Measurements from ENCODE around the gene UBE2N.

Gene UBE2N

DNA sequence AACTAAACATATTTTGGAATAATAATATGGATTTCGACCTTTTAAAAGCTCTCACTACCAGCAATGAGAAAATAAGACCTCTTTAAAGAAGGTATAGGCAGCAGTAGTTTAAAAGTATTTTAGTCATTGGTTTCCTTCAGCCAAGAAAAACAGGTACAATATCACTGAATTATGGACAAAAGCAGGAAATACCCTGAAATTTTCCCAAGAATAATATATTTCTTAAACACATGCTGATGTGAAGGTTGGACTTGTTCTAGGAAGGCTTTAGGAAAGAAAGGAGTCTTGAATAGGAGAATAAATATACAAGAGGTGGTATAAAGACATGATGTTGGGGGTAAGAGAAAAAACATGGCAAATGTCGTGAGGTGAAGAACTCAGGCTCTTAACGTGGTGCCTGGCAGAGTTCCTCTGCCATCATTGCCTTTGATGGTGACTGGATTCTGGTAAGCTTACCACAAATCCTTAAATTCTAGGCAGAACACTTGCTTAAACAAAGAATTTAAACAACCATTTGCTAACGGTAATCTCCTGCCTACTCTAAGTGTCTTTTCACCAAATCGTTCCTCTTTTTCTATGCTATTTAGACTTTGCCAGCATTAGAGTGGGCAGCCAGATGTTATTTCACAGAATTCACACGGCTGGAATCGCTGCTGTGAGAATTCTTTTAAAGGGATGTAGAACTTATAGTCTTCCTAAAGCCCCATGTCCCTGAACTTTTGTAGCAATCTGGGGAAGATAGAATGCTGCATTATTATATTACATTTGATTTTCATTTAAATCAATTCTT is 75.9 kb downstream of the UBE2N start:
- H3K27me3 Mint-ChIP-seq = no peaks in the 10 kb centered on the region
- no peak overlapping the region for H3K27ac Mint-ChIP-seq (ENCODE audit: low read depth)

DNA sequence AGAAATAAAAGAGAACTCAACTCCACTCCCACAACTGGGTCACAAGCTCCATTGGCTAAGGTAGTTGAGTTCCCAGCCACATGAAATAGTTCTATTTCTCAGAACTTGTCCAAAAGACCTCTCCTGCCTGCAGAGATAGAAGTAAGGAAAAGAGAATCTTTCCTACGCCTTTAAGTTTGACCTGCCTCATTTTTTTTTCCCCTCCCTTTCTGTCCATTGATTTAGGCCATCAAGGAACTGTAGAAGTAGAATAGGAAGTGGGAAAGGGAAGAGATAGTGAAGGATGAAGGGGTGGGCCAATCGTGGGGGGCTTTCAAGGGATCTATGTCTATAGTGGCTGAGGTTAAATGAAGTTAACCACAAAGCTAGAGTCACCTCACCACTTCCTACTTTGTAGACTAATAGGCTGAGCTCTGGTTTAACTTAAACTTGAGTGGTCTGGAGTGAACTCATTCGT is 77.9 kb downstream of the UBE2N start:
- Mint-ChIP-seq H3K9me3 (no peaks in the 10 kb centered on the region), H3K36me3 (ENCODE audit: insufficient read depth) (no peaks in the 10 kb centered on the region), H3K27me3 (no peaks in the 10 kb centered on the region), H3K4me3 (no peak overlapping the region), H3K4me1 (peaks cover 15% of the 10 kb centered on the region), H3K27ac (ENCODE audit: low read depth) (no peak overlapping the region)
- peak; percentile 82 for ATAC-seq (replicated peaks; ENCODE audit: extremely low read depth, poor library complexity, severe bottlenecking)
- DNase-seq (ENCODE audit: low spot score in 2 of 2) = no peak

More for the DNA sequence above, 75.9 kb downstream of the UBE2N start:
- Mint-ChIP-seq H3K4me3 (no peak overlapping the region), H3K4me1 (peaks cover 15% of the 10 kb centered on the region), H3K36me3 (ENCODE audit: insufficient read depth) (no peaks in the 10 kb centered on the region), H3K9me3 (no peaks in the 10 kb centered on the region)
- DNase-seq (ENCODE audit: low spot score in 2 of 2) = no peak
- no peak for ATAC-seq (replicated peaks; ENCODE audit: extremely low read depth, poor library complexity, severe bottlenecking)

DNA sequence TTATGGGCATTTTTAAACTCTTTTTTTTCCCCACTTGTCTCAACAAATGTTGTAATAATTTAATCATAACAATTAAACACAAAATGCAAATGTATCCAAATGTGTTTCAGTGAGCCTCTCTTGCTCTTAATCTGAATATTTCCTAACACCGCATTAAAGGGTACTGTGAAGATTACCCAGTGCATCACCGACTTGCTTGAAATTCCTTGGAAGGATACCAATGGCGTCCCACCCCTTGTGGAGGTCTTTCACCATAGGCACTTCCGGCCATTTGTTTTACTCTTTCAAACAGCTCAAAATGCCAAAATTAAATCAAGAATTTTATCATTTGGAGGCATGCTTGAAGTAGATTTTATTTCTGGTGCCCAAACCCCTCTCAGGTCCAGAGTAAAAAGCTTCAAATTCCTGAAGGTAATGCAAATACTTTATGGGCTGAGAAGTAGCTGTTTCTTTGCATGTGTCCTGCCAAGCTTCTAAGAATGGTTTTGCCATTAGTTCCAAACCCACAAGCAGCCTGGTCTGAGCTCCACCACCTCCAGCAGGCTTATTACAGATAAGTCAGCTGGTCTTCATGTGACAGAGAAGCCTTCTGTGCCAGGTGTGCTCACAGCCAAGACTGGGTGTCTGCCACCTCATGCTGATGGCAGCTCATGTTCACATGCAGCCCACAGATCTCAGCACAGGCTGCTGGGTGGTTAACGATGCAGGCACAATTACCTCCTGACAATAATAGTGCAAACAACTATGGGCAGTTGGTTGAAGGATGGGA is 80.4 kb downstream of the UBE2N start:
- Mint-ChIP-seq H3K27ac (ENCODE audit: low read depth) (no peak overlapping the region), H3K36me3 (ENCODE audit: insufficient read depth) (no peaks in the 10 kb centered on the region), H3K27me3 (no peaks in the 10 kb centered on the region), H3K4me1 (peaks cover 15% of the 10 kb centered on the region), H3K9me3 (no peaks in the 10 kb centered on the region), H3K4me3 (no peak overlapping the region)
- ATAC-seq (replicated peaks; ENCODE audit: extremely low read depth, poor library complexity, severe bottlenecking) = no peak
- no peak for DNase-seq (ENCODE audit: low spot score in 2 of 2)

DNA sequence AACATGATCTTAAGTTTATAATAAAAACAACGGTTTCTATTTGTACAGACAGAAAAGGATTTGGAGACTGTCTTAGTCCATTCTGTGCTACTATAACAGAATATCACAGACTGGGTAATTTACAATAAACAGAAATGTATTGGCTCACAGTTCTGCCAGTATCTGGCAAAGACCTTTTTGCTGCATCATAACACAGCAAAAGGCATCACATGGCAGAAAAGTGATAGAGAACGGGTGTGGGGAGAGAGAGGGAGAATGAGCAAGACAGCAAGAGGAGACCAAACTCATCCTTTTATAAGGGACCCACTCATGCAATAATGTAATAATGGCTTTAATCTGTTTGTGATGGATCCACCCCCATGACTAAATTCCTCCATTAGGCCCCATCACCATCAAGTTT is 81.1 kb downstream of the UBE2N start:
- no peak for ATAC-seq (replicated peaks; ENCODE audit: extremely low read depth, poor library complexity, severe bottlenecking)
- Mint-ChIP-seq H3K27ac (ENCODE audit: low read depth) (no peak overlapping the region), H3K4me1 (peaks cover 15% of the 10 kb centered on the region), H3K9me3 (no peaks in the 10 kb centered on the region), H3K36me3 (ENCODE audit: insufficient read depth) (no peaks in the 10 kb centered on the region), H3K27me3 (no peaks in the 10 kb centered on the region), H3K4me3 (no peak overlapping the region)
- DNase-seq (ENCODE audit: low spot score in 2 of 2) = no peak

DNA sequence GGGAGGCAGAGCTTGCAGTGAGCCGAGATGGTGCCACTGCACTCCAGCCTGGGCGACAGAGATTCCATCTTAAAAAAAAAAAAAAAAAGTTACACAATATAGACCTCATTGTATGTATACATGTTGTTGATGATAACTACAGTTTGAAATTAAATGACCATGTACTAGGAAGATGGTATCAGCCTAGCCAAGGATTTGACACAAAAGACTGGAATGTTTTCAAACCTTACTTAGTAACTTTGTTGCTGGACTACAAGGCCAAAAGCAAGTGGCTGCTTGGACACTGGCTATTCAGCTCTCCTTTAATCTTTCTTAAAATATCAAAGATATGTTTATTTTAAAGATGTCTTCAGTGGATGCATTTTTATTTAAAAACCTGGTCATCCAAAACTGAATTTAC is 82.9 kb downstream of the UBE2N start:
- H3K36me3 Mint-ChIP-seq (ENCODE audit: insufficient read depth) = no peaks in the 10 kb centered on the region
- H3K9me3 Mint-ChIP-seq = no peaks in the 10 kb centered on the region
- no peaks in the 10 kb centered on the region for H3K27me3 Mint-ChIP-seq
- H3K27ac Mint-ChIP-seq (ENCODE audit: low read depth) = no peak overlapping the region
- ATAC-seq (replicated peaks; ENCODE audit: extremely low read depth, poor library complexity, severe bottlenecking) = no peak
- DNase-seq (ENCODE audit: low spot score in 2 of 2) = no peak
- H3K4me1 Mint-ChIP-seq = peaks cover 11% of the 10 kb centered on the region
- no peak overlapping the region for H3K4me3 Mint-ChIP-seq

DNA sequence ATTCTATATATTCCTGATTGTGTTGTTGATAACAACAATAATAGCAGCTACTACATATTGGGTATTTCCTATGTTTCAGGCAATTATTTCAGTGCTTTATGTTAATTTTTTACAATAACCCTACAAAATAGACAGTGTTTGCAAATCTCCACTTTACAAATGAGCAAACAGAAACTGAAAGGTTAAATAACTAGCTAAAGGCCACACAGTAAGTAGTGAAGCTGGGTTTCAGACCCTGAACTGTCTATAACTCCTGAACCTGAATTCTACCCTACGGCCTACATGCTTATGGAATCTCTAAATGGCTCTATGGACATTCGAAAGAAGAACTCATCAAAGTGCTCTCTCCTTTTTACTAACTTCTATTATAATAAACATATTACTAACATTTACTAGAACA is 83.7 kb downstream of the UBE2N start:
- Mint-ChIP-seq H3K27me3 (no peaks in the 10 kb centered on the region), H3K27ac (ENCODE audit: low read depth) (no peak overlapping the region), H3K36me3 (ENCODE audit: insufficient read depth) (no peaks in the 10 kb centered on the region), H3K9me3 (no peaks in the 10 kb centered on the region), H3K4me3 (no peak overlapping the region), H3K4me1 (peaks cover 5% of the 10 kb centered on the region)
- no peak for ATAC-seq (replicated peaks; ENCODE audit: extremely low read depth, poor library complexity, severe bottlenecking)
- DNase-seq (ENCODE audit: low spot score in 2 of 2) = no peak

DNA sequence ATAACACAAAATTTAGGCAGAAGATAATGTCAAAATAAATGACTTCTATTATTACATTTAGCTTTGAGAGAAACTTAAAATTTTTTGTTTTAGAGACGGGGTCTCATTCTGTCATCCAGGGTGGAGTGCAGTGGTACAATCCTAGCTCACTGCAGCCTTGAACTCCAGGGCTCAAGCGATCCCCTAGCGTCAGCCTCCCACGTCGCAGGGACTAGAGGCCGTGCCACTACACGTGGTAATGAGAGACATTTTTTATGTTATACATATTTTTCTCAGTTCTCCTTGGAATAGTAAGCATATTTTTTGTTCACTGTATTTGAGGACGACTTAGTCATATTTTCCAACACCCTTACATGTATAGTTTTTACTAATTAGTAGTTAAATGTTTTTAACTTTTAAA is 85.5 kb downstream of the UBE2N start:
- no peaks in the 10 kb centered on the region for H3K4me1 Mint-ChIP-seq
- no peak overlapping the region for H3K4me3 Mint-ChIP-seq
- no peak overlapping the region for H3K27ac Mint-ChIP-seq (ENCODE audit: low read depth)
- ATAC-seq (replicated peaks; ENCODE audit: extremely low read depth, poor library complexity, severe bottlenecking) (no peak), DNase-seq (ENCODE audit: low spot score in 2 of 2) (no peak)
- no peaks in the 10 kb centered on the region for H3K9me3 Mint-ChIP-seq
- no peaks in the 10 kb centered on the region for H3K27me3 Mint-ChIP-seq
- no peaks in the 10 kb centered on the region for H3K36me3 Mint-ChIP-seq (ENCODE audit: insufficient read depth)
